HL-60 (cell line): ENCODE results near the gene PARP1.

Experiments used
- DNase-seq, 2 experiments: peaks; one replicate each; pipeline ENCODE4 v3.0.0-alpha.2; 2010 to 2020; ENCODE audit warnings: low read depth in 1 of 2, low spot score in 1 of 2
- H3K27ac ChIP-seq: fragments of 250-450 bp; sonication (Bioruptor Pico); replicated peaks from 2 replicates; pipeline ENCODE4 v1.5.1; 2020; ENCODE audit warnings: mild to moderate bottlenecking, moderate library complexity
- H3K27me3 ChIP-seq: fragments of 250-450 bp; sonication (Bioruptor Pico); 2 replicates; pipeline ENCODE4 v1.5.1; 2021; ENCODE audit warnings: mild to moderate bottlenecking, moderate library complexity; ENCODE audit not compliant: insufficient read depth, poor library complexity, severe bottlenecking
- H3K4me3 ChIP-seq: replicated peaks from 2 replicates; pipeline ENCODE4 v1.5.1; 2011; ENCODE audit warnings: mild to moderate bottlenecking, control low read depth, low read length; ENCODE audit not compliant: insufficient read depth
- CTCF ChIP-seq: IDR thresholded peaks from one replicate; pipeline ENCODE4 v1.5.1; 2011; ENCODE audit warnings: low read length, control low read depth, inconsistent platforms; ENCODE audit not compliant: insufficient read depth
- GABPA ChIP-seq: IDR thresholded peaks from 2 replicates; pipeline ENCODE4 v1.6.1; 2012; ENCODE audit warnings: low read depth
- POLR2AphosphoS5 ChIP-seq: IDR thresholded peaks from 2 replicates; pipeline ENCODE4 v1.6.1; 2012; ENCODE audit warnings: low read depth
- REST ChIP-seq: IDR thresholded peaks from 2 replicates; pipeline ENCODE4 v1.6.1; 2012; ENCODE audit warnings: low read depth; ENCODE audit not compliant: insufficient replicate concordance
- SPI1 ChIP-seq: IDR thresholded peaks from 2 replicates; pipeline ENCODE4 v1.6.1; 2012; ENCODE audit warnings: low read depth, mild to moderate bottlenecking, borderline replicate concordance

PARP1 gene

GRCh38 chr1:226438007-226438406 lies 30.1 kb upstream of the PARP1 start:
- Histone ChIP-seq H3K4me3 (no peak overlapping the region), H3K27ac (no peak overlapping the region), H3K27me3 (peaks cover 3% of the 10 kb centered on the region)
- no peak for DNase-seq
- no peak for TF ChIP-seq REST
- no peak for TF ChIP-seq SPI1
- no peak for TF ChIP-seq GABPA
- no peak for TF ChIP-seq CTCF
- no peak for TF ChIP-seq POLR2AphosphoS5

GRCh38 chr1:226436855-226437491 lies 29.1 kb upstream of the PARP1 start:
- Histone ChIP-seq H3K27me3 (peaks cover 3% of the 10 kb centered on the region), H3K27ac (no peak overlapping the region), H3K4me3 (no peak overlapping the region)
- DNase-seq: no peak
- TF ChIP-seq GABPA (no peak), SPI1 (no peak), POLR2AphosphoS5 (no peak), CTCF (no peak), REST (no peak)

- TF ChIP-seq SPI1 (no peak), REST (no peak)
- no peak overlapping the region for H3K27ac ChIP-seq
- peaks cover 3% of the 10 kb centered on the region for H3K27me3 ChIP-seq
- no peak for DNase-seq
- H3K4me3 ChIP-seq: no peak overlapping the region
Observed at GRCh38 chr1:226436472-226436854, 28.6 kb upstream of the PARP1 start.
